Mesenchymal stem cell (in vitro differentiated cells and primary cell): ENCODE results near the gene DRC3.
A peak's percentile ranks its signal among the peaks of the same experiment; 100 is the strongest.

Source experiments
- DNase-seq: peaks from one replicate; pipeline ENCODE4 v3.0.0-alpha.2; 2013
- H2AFZ ChIP-seq: one replicate; pipeline ENCODE4 v1.6.1; 2013; ENCODE audit warnings: low read depth, mild to moderate bottlenecking, control low read depth, inconsistent platforms, low read length, moderate library complexity
- H2AK5ac ChIP-seq: 2 replicates; pipeline ENCODE4 v1.6.1; 2013; ENCODE audit warnings: low read length, moderate library complexity, mild to moderate bottlenecking, inconsistent platforms; ENCODE audit not compliant: severe bottlenecking
- H2BK120ac ChIP-seq: one replicate; pipeline ENCODE4 v1.6.1; 2013; ENCODE audit warnings: low read depth, mild to moderate bottlenecking, inconsistent platforms, low read length, moderate library complexity
- H2BK12ac ChIP-seq, 2 experiments: one replicate each; pipeline ENCODE4 v1.6.1; 2013; ENCODE audit warnings: inconsistent platforms in 2 of 2, low read length in 2 of 2, mild to moderate bottlenecking in 2 of 2, moderate library complexity in 2 of 2, control low read depth in 1 of 2
- H2BK15ac ChIP-seq: one replicate; pipeline ENCODE4 v1.6.1; 2013; ENCODE audit warnings: mild to moderate bottlenecking, low read depth, inconsistent platforms; ENCODE audit not compliant: poor library complexity, severe bottlenecking
- H2BK5ac ChIP-seq: 2 replicates; pipeline ENCODE4 v1.6.1; 2013; ENCODE audit warnings: low read depth, mild to moderate bottlenecking, low read length, control low read depth, inconsistent platforms; ENCODE audit not compliant: poor library complexity, severe bottlenecking
- H3K14ac ChIP-seq, 2 experiments: one replicate each; pipeline ENCODE4 v1.6.1; 2013; ENCODE audit warnings: inconsistent platforms in 2 of 2, low read length in 2 of 2, control low read depth in 1 of 2, mild to moderate bottlenecking in 1 of 2, moderate library complexity in 1 of 2
- H3K18ac ChIP-seq, 2 experiments: one replicate each; pipeline ENCODE4 v1.6.1; 2013; ENCODE audit warnings: inconsistent platforms in 2 of 2, low read length in 2 of 2, control low read depth in 1 of 2, low read depth in 1 of 2, mild to moderate bottlenecking in 1 of 2
- H3K23ac ChIP-seq, 2 experiments: one replicate each; pipeline ENCODE4 v1.6.1; 2013; ENCODE audit warnings: inconsistent platforms in 2 of 2, low read length in 2 of 2, mild to moderate bottlenecking in 2 of 2, moderate library complexity in 2 of 2, control low read depth in 1 of 2
- H3K27ac ChIP-seq: 2 replicates; pipeline ENCODE4 v1.5.1; 2013; ENCODE audit warnings: mild to moderate bottlenecking, moderate library complexity, low read length, control low read depth, inconsistent platforms; ENCODE audit not compliant: poor library complexity, severe bottlenecking
- H3K27me3 ChIP-seq, 2 experiments: 2 replicates each; pipeline versions ENCODE4 v1.6.1 to v1.7.0; 2013; ENCODE audit warnings: low read length in 2 of 2, mild to moderate bottlenecking in 2 of 2, moderate library complexity in 2 of 2, control low read depth in 1 of 2, inconsistent platforms in 1 of 2; ENCODE audit not compliant: control insufficient read depth in 1 of 2, insufficient read depth in 1 of 2
- H3K36me3 ChIP-seq, 2 experiments: 2 replicates each; pipeline versions ENCODE4 v1.6.1 to v1.7.0; 2013; ENCODE audit warnings: low read length in 2 of 2, control low read depth in 1 of 2, inconsistent platforms in 1 of 2, low read depth in 1 of 2, mild to moderate bottlenecking in 1 of 2; ENCODE audit not compliant: insufficient read depth in 2 of 2, control insufficient read depth in 1 of 2
- H3K4ac ChIP-seq, 2 experiments: one replicate each; pipeline ENCODE4 v1.6.1; 2013; ENCODE audit warnings: inconsistent platforms in 2 of 2, low read length in 2 of 2, mild to moderate bottlenecking in 2 of 2, moderate library complexity in 2 of 2, control low read depth in 1 of 2, low read depth in 1 of 2
- H3K4me1 ChIP-seq: 2 replicates; pipeline ENCODE4 v1.6.1; 2013; ENCODE audit warnings: low read depth, low read length, control low read depth; ENCODE audit not compliant: control insufficient read depth, insufficient read depth
- H3K4me2 ChIP-seq: 2 replicates; pipeline ENCODE4 v1.6.1; 2013; ENCODE audit warnings: low read length, mild to moderate bottlenecking, inconsistent platforms; ENCODE audit not compliant: poor library complexity, severe bottlenecking
- H3K4me3 ChIP-seq, 2 experiments: 2 replicates each; pipeline versions ENCODE4 v1.5.1 to v1.7.0; 2013; ENCODE audit warnings: low read length in 2 of 2, mild to moderate bottlenecking in 2 of 2, control low read depth in 1 of 2, low read depth in 1 of 2; ENCODE audit not compliant: insufficient read depth in 1 of 2
- H3K79me1 ChIP-seq: replicated peaks from 2 replicates; pipeline ENCODE4 v1.6.1; 2013; ENCODE audit warnings: mild to moderate bottlenecking, control low read depth, low read length, inconsistent platforms; ENCODE audit not compliant: poor library complexity, severe bottlenecking
- H3K9ac ChIP-seq: 2 replicates; pipeline ENCODE4 v1.7.0; 2013; ENCODE audit warnings: mild to moderate bottlenecking, low read length, moderate library complexity
- H3K9me3 ChIP-seq: 2 replicates; pipeline ENCODE4 v1.7.0; 2013; ENCODE audit warnings: mild to moderate bottlenecking, low read length; ENCODE audit not compliant: control insufficient read depth
- H4K8ac ChIP-seq: one replicate; pipeline ENCODE4 v1.6.1; 2013; ENCODE audit warnings: inconsistent platforms, mild to moderate bottlenecking, low read length, moderate library complexity
- H4K91ac ChIP-seq: one replicate; pipeline ENCODE4 v1.6.1; 2013; ENCODE audit warnings: mild to moderate bottlenecking, low read length, inconsistent platforms
- WGBS: methylation state at CpG from one replicate; pipeline ENCODE4 v1.1.7; 2013; ENCODE audit warnings: mixed read lengths; 5-methylcytosine and 5-hydroxymethylcytosine counted together

Gene DRC3

DNA sequence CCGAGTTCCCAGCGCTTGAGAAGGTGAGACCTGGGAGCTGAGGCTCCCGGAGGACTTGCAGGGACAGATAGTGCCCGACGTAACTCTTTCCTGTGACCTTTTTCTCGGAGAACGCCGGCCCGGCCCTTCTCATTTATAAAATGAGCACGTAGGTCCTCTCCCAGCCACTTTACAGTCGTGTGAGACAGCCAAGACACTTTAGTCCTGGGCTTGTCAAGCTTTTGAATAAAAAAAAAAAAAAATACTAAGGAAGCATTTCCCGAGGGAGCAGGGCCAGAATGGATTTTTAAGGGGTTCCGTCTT is 241 bp downstream of the DRC3 start:
- DNase-seq = no peak
- H2BK15ac ChIP-seq = no peak overlapping the region
- H3K23ac ChIP-seq = no peak overlapping the region
- H3K4ac ChIP-seq = no peak overlapping the region
- no peaks in the 10 kb centered on the region for H3K9me3 ChIP-seq
- H3K27me3 ChIP-seq = no peaks in the 10 kb centered on the region
- H3K27ac ChIP-seq = no peak overlapping the region
- peak overlapping the region; percentile 69 to 81 for H3K4me3 ChIP-seq
- H3K14ac ChIP-seq = no peak overlapping the region
- H3K18ac ChIP-seq = no peak overlapping the region
- no peak overlapping the region for H2BK5ac ChIP-seq
- H4K91ac ChIP-seq = no peak overlapping the region
- H2BK12ac ChIP-seq = no peak overlapping the region
- H3K4me1 ChIP-seq = peaks cover 8% of the 10 kb centered on the region
- H2BK120ac ChIP-seq = no peak overlapping the region
- 16% methylated on average over 8 of the region's 13 CpGs for WGBS
- H2AK5ac ChIP-seq = no peak overlapping the region
- no peaks in the 10 kb centered on the region for H3K36me3 ChIP-seq
- peak overlapping the region; percentile 93 for H3K9ac ChIP-seq
- peaks cover 10% of the 10 kb centered on the region for H3K79me1 ChIP-seq
- H2AFZ ChIP-seq = no peak overlapping the region
- no peak overlapping the region for H4K8ac ChIP-seq
- H3K4me2 ChIP-seq = peak overlapping the region; percentile 90

DNA sequence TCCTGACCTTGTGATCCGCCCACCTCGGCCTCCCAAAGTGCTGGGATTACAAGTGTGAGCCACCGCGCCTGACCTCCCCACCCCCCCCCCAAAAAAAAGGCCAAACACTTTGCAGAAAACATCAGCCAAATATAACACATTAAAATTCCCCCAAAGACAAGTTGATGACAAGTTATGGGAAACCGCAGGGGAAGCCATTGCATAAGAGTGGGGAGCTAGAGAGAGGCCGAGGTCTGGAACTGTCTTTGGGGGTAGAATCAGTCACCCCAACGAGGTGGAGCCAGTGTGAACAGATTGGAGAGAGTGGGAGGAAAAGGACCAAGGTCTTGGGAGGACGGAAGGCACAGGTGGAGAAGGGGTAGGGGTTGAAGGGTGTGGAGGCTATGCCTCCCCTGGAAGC is 2.8 kb downstream of the DRC3 start:
- peaks cover 6% of the 10 kb centered on the region for H3K79me1 ChIP-seq
- H2AFZ ChIP-seq = no peak overlapping the region
- DNase-seq = no peak
- H4K91ac ChIP-seq = no peak overlapping the region
- H3K9me3 ChIP-seq = no peaks in the 10 kb centered on the region
- no peak overlapping the region for H2BK5ac ChIP-seq
- H2BK15ac ChIP-seq = no peak overlapping the region
- no peak overlapping the region for H3K9ac ChIP-seq
- no peak overlapping the region for H3K4me3 ChIP-seq
- H3K36me3 ChIP-seq = no peaks in the 10 kb centered on the region
- H3K27ac ChIP-seq = no peak overlapping the region
- H3K23ac ChIP-seq = no peak overlapping the region
- no peak overlapping the region for H3K4ac ChIP-seq
- H2BK12ac ChIP-seq = no peak overlapping the region
- H2AK5ac ChIP-seq = no peak overlapping the region
- H3K18ac ChIP-seq = no peak overlapping the region
- H3K4me2 ChIP-seq = no peak overlapping the region
- H3K4me1 ChIP-seq = peaks cover 6% of the 10 kb centered on the region
- no peaks in the 10 kb centered on the region for H3K27me3 ChIP-seq
- H2BK120ac ChIP-seq = no peak overlapping the region
- 73% methylated on average over 6 of the region's 8 CpGs for WGBS
- H4K8ac ChIP-seq = no peak overlapping the region
- H3K14ac ChIP-seq = no peak overlapping the region

- H4K8ac ChIP-seq = no peak overlapping the region
Observed at GRCh38 chr17:17976931-17977570, 4.4 kb downstream of the DRC3 start.

GRCh38 chr17:17978481-17979424 is 6.1 kb downstream of the DRC3 start:
- H3K23ac ChIP-seq = no peak overlapping the region
- H3K4me1 ChIP-seq = no peaks in the 10 kb centered on the region
- no peaks in the 10 kb centered on the region for H3K27me3 ChIP-seq
- H4K91ac ChIP-seq = no peak overlapping the region
- no peaks in the 10 kb centered on the region for H3K9me3 ChIP-seq
- H3K4me3 ChIP-seq = no peak overlapping the region
- no peak overlapping the region for H3K4ac ChIP-seq
- H3K9ac ChIP-seq = no peak overlapping the region
- H3K27ac ChIP-seq = no peak overlapping the region
- H2AFZ ChIP-seq = no peak overlapping the region
- no peak overlapping the region for H2BK5ac ChIP-seq
- no peak overlapping the region for H3K4me2 ChIP-seq
- no peak overlapping the region for H3K14ac ChIP-seq
- no peak overlapping the region for H2BK15ac ChIP-seq
- H2BK120ac ChIP-seq = no peak overlapping the region
- H3K36me3 ChIP-seq = no peaks in the 10 kb centered on the region
- H4K8ac ChIP-seq = no peak overlapping the region
- H2AK5ac ChIP-seq = no peak overlapping the region
- no peak overlapping the region for H2BK12ac ChIP-seq
- H3K79me1 ChIP-seq = no peaks in the 10 kb centered on the region
- no peak overlapping the region for H3K18ac ChIP-seq
- DNase-seq = no peak
- WGBS = 90% methylated on average over 14 of the region's 14 CpGs

More at GRCh38 chr17:17976931-17977570, 4.4 kb downstream of the DRC3 start:
- 89% methylated on average over 10 of the region's 10 CpGs for WGBS
- no peaks in the 10 kb centered on the region for H3K27me3 ChIP-seq
- H3K23ac ChIP-seq = no peak overlapping the region
- H3K4me3 ChIP-seq = no peak overlapping the region
- H2BK5ac ChIP-seq = no peak overlapping the region
- no peaks in the 10 kb centered on the region for H3K9me3 ChIP-seq
- no peak overlapping the region for H2BK12ac ChIP-seq
- H2AK5ac ChIP-seq = no peak overlapping the region
- no peak overlapping the region for H2BK15ac ChIP-seq
- peak overlapping the region in 1 of 2 experiments; percentile 18 for H3K18ac ChIP-seq
- H3K14ac ChIP-seq = no peak overlapping the region
- H3K27ac ChIP-seq = no peak overlapping the region
- no peak for DNase-seq
- no peak overlapping the region for H3K4ac ChIP-seq
- H3K9ac ChIP-seq = no peak overlapping the region
- no peak overlapping the region for H2BK120ac ChIP-seq
- no peak overlapping the region for H4K91ac ChIP-seq
- H3K36me3 ChIP-seq = no peaks in the 10 kb centered on the region
- no peak overlapping the region for H2AFZ ChIP-seq
- H3K4me2 ChIP-seq = no peak overlapping the region
- no peaks in the 10 kb centered on the region for H3K4me1 ChIP-seq
- H3K79me1 ChIP-seq = no peaks in the 10 kb centered on the region
